K562 (cell line): Measurements from ENCODE around the gene KIAA1210. TPM values are rescaled to one million over a fixed set of nuclear protein-coding genes. Genes with fewer than 3 reads are reported as not detected.

ENCODE experiments used
- ATAC-seq: fragments of 200-7000 bp; cut with Tn5 transposase; 3 replicates; pipeline ENCODE4 v1.9.1; 2020; ENCODE audit warnings: moderate library complexity
- BruUV-seq: library from RNA; stranded (reverse); fragments of 400-500 nt; replicated peaks from 2 replicates; lab custom pipeline; 2021; lab: Mats Ljungman, UMichigan
- CTCF ChIA-PET: fragments of 300-600 bp; formaldehyde crosslinking; extraction: SDS; loops from one replicate; lab custom pipeline; 2021; ENCODE audit warnings: low intra/inter-chr PET ratio; lab: Yijun Ruan, JAX
- POLR2A ChIA-PET: fragments of 300-600, 350-650 bp; sonication (Branson Sonifier 250); formaldehyde crosslinking; extraction: SDS; loops from one replicate; lab custom pipeline; 2021; ENCODE audit warnings: antibody characterized with exemption, inconsistent platforms; lab: Yijun Ruan, JAX
- DNase-seq, 4 experiments: peaks; one replicate each; pipeline versions ENCODE4 v3.0.0 to v3.0.0-alpha.2; 2011 to 2018; ENCODE audit warnings: low spot score in 3 of 4, mixed read lengths in 3 of 4; ENCODE audit errors: extremely low read depth in 1 of 4
- FAIRE-seq: peaks from 2 replicates; lab custom pipeline; 2011; peaks lifted over from hg19 to GRCh38; lab: Jason Lieb, UNC
- H2AFZ ChIP-seq: 2 replicates; pipeline ENCODE4 v1.6.0; 2011; ENCODE audit warnings: low read depth, low read length, control low read depth, inconsistent platforms
- H3K27ac ChIP-seq: fragments of 200-600 bp; 3 replicates; pipeline ENCODE4 v1.8.0; 2011; ENCODE audit warnings: low read depth, mild to moderate bottlenecking, control low read depth, inconsistent platforms, low read length, moderate library complexity, mixed read lengths; ENCODE audit errors: extremely low read depth
- H3K27me3 ChIP-seq, 2 experiments: fragments of 300-600 bp in 1 of 2; 2 replicates in 1 of 2; 3 replicates in 1 of 2; pipeline versions ENCODE4 v1.6.0 to v1.8.0; 2011; ENCODE audit warnings: inconsistent platforms in 2 of 2, low read length in 2 of 2, mild to moderate bottlenecking in 1 of 2, mixed read lengths in 1 of 2, moderate library complexity in 1 of 2; ENCODE audit not compliant: control insufficient read depth in 2 of 2, insufficient read depth in 2 of 2
- H3K36me3 ChIP-seq: fragments of 300-600 bp; 3 replicates; pipeline ENCODE4 v1.8.0; 2011; ENCODE audit warnings: mild to moderate bottlenecking, low read length, inconsistent platforms; ENCODE audit not compliant: control insufficient read depth, insufficient read depth
- H3K4me1 ChIP-seq, 2 experiments: fragments of 200-600 bp in 1 of 2; replicated peaks in 1 of 2; 2 replicates in 1 of 2; 3 replicates in 1 of 2; pipeline versions ENCODE4 v1.5.1 to v1.8.0; 2011; ENCODE audit warnings: inconsistent platforms in 2 of 2, low read length in 2 of 2, mild to moderate bottlenecking in 1 of 2, mixed read lengths in 1 of 2, moderate library complexity in 1 of 2; ENCODE audit not compliant: control insufficient read depth in 2 of 2, insufficient read depth in 2 of 2
- H3K4me2 ChIP-seq: 2 replicates; pipeline ENCODE4 v1.6.1; 2011; ENCODE audit warnings: low read length, control low read depth, inconsistent platforms, mixed read lengths; ENCODE audit not compliant: insufficient read depth
- H3K4me3 ChIP-seq: fragments of 200-600 bp; sonication (generic), shearing (Covaris generic); 2 replicates; pipeline ENCODE4 v1.5.1; 2016; ENCODE audit warnings: control low read depth, inconsistent platforms
- H3K79me2 ChIP-seq: fragments of 200-600 bp; 3 replicates; pipeline ENCODE4 v1.8.0; 2011; ENCODE audit warnings: low read length, inconsistent platforms; ENCODE audit not compliant: control insufficient read depth, insufficient read depth
- H3K9ac ChIP-seq, 2 experiments: 2 replicates each; pipeline versions ENCODE4 v1.6.0 to v1.6.1; 2011; ENCODE audit warnings: low read depth in 2 of 2, low read length in 2 of 2, control low read depth in 1 of 2, inconsistent platforms in 1 of 2, mild to moderate bottlenecking in 1 of 2, mixed read lengths in 1 of 2; ENCODE audit not compliant: insufficient read depth in 1 of 2
- H3K9me1 ChIP-seq: one replicate; pipeline ENCODE4 v1.6.0; 2011; ENCODE audit warnings: inconsistent platforms, mild to moderate bottlenecking, low read length, moderate library complexity; ENCODE audit not compliant: control insufficient read depth, insufficient read depth
- H3K9me3 ChIP-seq: replicated peaks from 2 replicates; pipeline ENCODE4 v1.5.1; 2011; ENCODE audit warnings: low read depth, low read length, inconsistent platforms; ENCODE audit not compliant: control insufficient read depth, insufficient read depth
- H4K20me1 ChIP-seq: replicated peaks from 2 replicates; pipeline ENCODE4 v1.6.1; 2011; ENCODE audit warnings: low read length, inconsistent platforms, mixed read lengths; ENCODE audit not compliant: control insufficient read depth, insufficient read depth
- AFF4 ChIP-seq: sonication (generic); formaldehyde crosslinking; IDR thresholded peaks from 2 replicates; pipeline ENCODE4 v1.8.0; 2023; ENCODE audit warnings: mild to moderate bottlenecking, missing genetic modification reagents
- CCAR2 ChIP-seq: fragments of 200-400 bp; formaldehyde crosslinking; IDR thresholded peaks from 2 replicates; pipeline ENCODE4 v1.6.1; 2017; ENCODE audit warnings: mild to moderate bottlenecking, low read depth, low read length
- CTCF ChIP-seq, 3 experiments: IDR thresholded peaks in 2 of 3; conservative IDR thresholded peaks in 1 of 3; 2 replicates each; pipeline ENCODE4 v1.5.1; 2011 to 2012; ENCODE audit warnings: low read length in 3 of 3, mild to moderate bottlenecking in 3 of 3, control low read depth in 2 of 3, improper control_type of control experiment in 1 of 3, inconsistent platforms in 1 of 3, low read depth in 1 of 3, mixed read lengths in 1 of 3, moderate library complexity in 1 of 3; ENCODE audit not compliant: insufficient read depth in 2 of 3
- FOXK2 ChIP-seq, 2 experiments: fragments of 450-650 bp; IDR thresholded peaks in 1 of 2; conservative IDR thresholded peaks in 1 of 2; 2 replicates each; pipeline ENCODE4 v1.6.1; 2016; ENCODE audit warnings: low read depth in 2 of 2, mild to moderate bottlenecking in 1 of 2
- MCM2 ChIP-seq: fragments of 450-650 bp; IDR thresholded peaks from 2 replicates; pipeline ENCODE4 v1.6.1; 2017; ENCODE audit warnings: low read depth, mild to moderate bottlenecking
- NELFE ChIP-seq: IDR thresholded peaks from 2 replicates; pipeline ENCODE4 v1.6.1; 2011; ENCODE audit warnings: mild to moderate bottlenecking; ENCODE audit not compliant: insufficient read depth, insufficient read length
- NR0B1 ChIP-seq: fragments of 450-650 bp; IDR thresholded peaks from one replicate; pipeline ENCODE4 v1.6.1; 2018; ENCODE audit warnings: mild to moderate bottlenecking, moderate library complexity; ENCODE audit not compliant: partially characterized antibody
- TRIM25 ChIP-seq: fragments of 450-650 bp; IDR thresholded peaks from 2 replicates; pipeline ENCODE4 v1.7.0; 2016; ENCODE audit warnings: borderline replicate concordance
- TRIM28 ChIP-seq: fragments of 450-650 bp; IDR thresholded peaks from 2 replicates; pipeline ENCODE4 v1.6.1; 2017
- ZNF140 ChIP-seq: fragments of 250-450 bp; sonication (Bioruptor Pico); IDR thresholded peaks from 2 replicates; pipeline ENCODE4 v1.8.0; 2021; ENCODE audit warnings: moderate library complexity, mild to moderate bottlenecking, inconsistent platforms
- ZNF224 ChIP-seq: sonication (generic); formaldehyde crosslinking; IDR thresholded peaks from 2 replicates; pipeline ENCODE4 v1.8.0; 2022; ENCODE audit warnings: mild to moderate bottlenecking, missing genetic modification reagents
- ZNF354B ChIP-seq: fragments of 250-450 bp; sonication (Bioruptor Pico); IDR thresholded peaks from 2 replicates; pipeline ENCODE4 v1.4.0; 2020
- ZNF668 ChIP-seq: fragments of 250-450 bp; sonication (Bioruptor Pico); IDR thresholded peaks from 2 replicates; pipeline ENCODE4 v1.8.0; 2022; ENCODE audit warnings: mild to moderate bottlenecking, inconsistent platforms
- ZNF707 ChIP-seq: fragments of 250-450 bp; sonication (Bioruptor Pico); conservative IDR thresholded peaks from 2 replicates; pipeline ENCODE4 v1.8.0; 2022; ENCODE audit warnings: inconsistent platforms, mild to moderate bottlenecking, moderate library complexity
- WGBS: fragments of 100-300 bp; shearing (Covaris generic); methylation state at CpG from one replicate; pipeline ENCODE4 v1.1.6; 2016; ENCODE audit warnings: low coverage, mixed read lengths; ENCODE audit not compliant: insufficient coverage; ENCODE audit errors: missing lambda C conversion rate; 5-methylcytosine and 5-hydroxymethylcytosine counted together
- in situ Hi-C: fragments of 300-500 bp; cut with MboI; formaldehyde crosslinking; loops from 4 replicates; pipeline ENCODE4 v1.15.0; 2018; ENCODE audit warnings: inconsistent platforms, mixed read lengths
- intact Hi-C: fragments of 100-400 bp; cut with micrococcal nuclease; formaldehyde crosslinking; loops from 2 replicates; pipeline ENCODE4 v1.14.2; 2022
- polyA plus RNA-seq, 8 experiments: library from polyadenylated mRNA; depleted of rRNA in 4 of 8; stranded (reverse) in 5 of 8; unstranded in 3 of 8; fragments of >200 nt; fragmentation: Nextera tagmentation in 2 of 8; fragmentation: Illumina TruSeq in 1 of 8; extraction: Ambion mirVana in 2 of 8; extraction: Trizol in 1 of 8; gene quantifications; 2 replicates each; pipeline versions ENCODE4 v1.2.1 to v1.2.3, GENCODE V29; 2011 to 2014; ENCODE audit warnings: inconsistent platforms in 1 of 8, missing spikeins in 1 of 8
- total RNA-seq, 7 experiments: library from RNA; depleted of rRNA in 6 of 7; stranded (reverse); fragments of >200 nt in 6 of 7; fragmentation: Illumina TruSeq in 2 of 7; extraction: Trizol in 2 of 7; gene quantifications; 2 replicates each; pipeline versions ENCODE4 v1.2.1 to v1.2.3, GENCODE V29; 2011 to 2021; ENCODE audit warnings: low replicate concordance in 1 of 7

Gene KIAA1210
- total and polyA plus RNA-seq, 9 of the 15 experiments (the other 6 are each of a cell fraction or from before 2014, with no cell fraction given) = not detected

GRCh38 chrX:119090627-119091026, 37.0 kb downstream of the KIAA1210 start:
- H3K4me2 ChIP-seq = no peak overlapping the region
- ATAC-seq = no peak
- FAIRE-seq = no peak
- no peaks in the 10 kb centered on the region for H3K79me2 ChIP-seq
- in situ Hi-C loops (no loop called here), intact Hi-C loops (no loop called here)
- H3K9me1 ChIP-seq = no peaks in the 10 kb centered on the region
- no peak overlapping the region for H3K27ac ChIP-seq
- no peak overlapping the region for H3K4me3 ChIP-seq
- CTCF ChIA-PET = no interaction called here
- no peak for DNase-seq
- H3K27me3 ChIP-seq = peaks cover 0 to 10% of the 10 kb centered on the region in 2 experiments; a peak in 2 of 5 replicates
- no peaks in the 10 kb centered on the region for H3K9me3 ChIP-seq
- H2AFZ ChIP-seq = no peak overlapping the region
- H3K36me3 ChIP-seq = no peaks in the 10 kb centered on the region
- 0% methylated on average over 1 of the region's 1 CpG for WGBS
- H3K4me1 ChIP-seq = no peaks in the 10 kb centered on the region
- H4K20me1 ChIP-seq = no peaks in the 10 kb centered on the region
- BruUV-seq = no TSS peak
- H3K9ac ChIP-seq = no peak overlapping the region
- POLR2A ChIA-PET = no interaction called here
- no peak for TF ChIP-seq CCAR2
- TF ChIP-seq FOXK2 (conservative IDR thresholded peaks at IDR 0.05 in 1 of 2, IDR thresholded peaks at IDR 0.05 in 1 of 2; ENCODE audit: low read depth in 2 of 2) = no peak
- no peak for TF ChIP-seq NR0B1
- no peak for TF ChIP-seq AFF4 (CRISPR knock-in tag)
- no peak for TF ChIP-seq TRIM28
- no peak for TF ChIP-seq ZNF668 (CRISPR knock-in tag)
- TF ChIP-seq CTCF (IDR thresholded peaks at IDR 0.05 in 2 of 3, conservative IDR thresholded peaks at IDR 0.05 in 1 of 3; ENCODE audit: insufficient read depth in 2 of 3, low read depth in 1 of 3, low read length in 3 of 3) = no peak
- TF ChIP-seq ZNF224 (CRISPR knock-in tag) = no peak
- no peak for TF ChIP-seq ZNF707
- no peak for TF ChIP-seq ZNF354B (CRISPR knock-in tag)
- no peak for TF ChIP-seq MCM2
- no peak for TF ChIP-seq NELFE
- no peak for TF ChIP-seq TRIM25
- no peak for TF ChIP-seq ZNF140 (CRISPR knock-in tag)
